Karpas-422 (cell line): ENCODE results near the gene SIGLEC6. TPM values are rescaled to one million over a fixed set of nuclear protein-coding genes. Genes with fewer than 3 reads are reported as not detected.
"Not testable (repeated sequence)": the region's sequence is repeated elsewhere in the genome, so short reads cannot be mapped to it uniquely, and the experiment has no call there.

Source experiments
- DNase-seq: peaks from one replicate; pipeline ENCODE4 v3.0.0-alpha.2; 2015
- H2AFZ ChIP-seq: fragments of 200-600 bp; sonication (generic); 2 replicates; pipeline ENCODE4 v1.6.1; 2014; ENCODE audit warnings: antibody characterized with exemption, low read length, mixed read lengths
- H3K27ac ChIP-seq: fragments of 200-600 bp; sonication (generic); 2 replicates; pipeline ENCODE4 v1.5.1; 2014; ENCODE audit warnings: mild to moderate bottlenecking, low read length, moderate library complexity
- H3K27me3 ChIP-seq: fragments of 200-600 bp; sonication (generic); 2 replicates; pipeline ENCODE4 v1.6.1; 2014; ENCODE audit warnings: low read length, mixed read lengths
- H3K36me3 ChIP-seq: fragments of 200-600 bp; sonication (generic); 2 replicates; pipeline ENCODE4 v1.6.1; 2014; ENCODE audit warnings: low read length, mixed read lengths; ENCODE audit not compliant: insufficient read depth
- H3K4me1 ChIP-seq: fragments of 200-600 bp; sonication (generic); 2 replicates; pipeline ENCODE4 v1.6.1; 2014; ENCODE audit warnings: mild to moderate bottlenecking, low read length, mixed read lengths
- H3K4me2 ChIP-seq: fragments of 200-600 bp; sonication (generic); 2 replicates; pipeline ENCODE4 v1.6.1; 2014; ENCODE audit warnings: low read length, low read depth, mild to moderate bottlenecking; ENCODE audit not compliant: poor library complexity, severe bottlenecking
- H3K4me3 ChIP-seq: fragments of 200-600 bp; sonication (generic); 2 replicates; pipeline ENCODE4 v1.5.1; 2014; ENCODE audit warnings: mild to moderate bottlenecking, antibody characterized with exemption, low read length, mixed read lengths
- H3K79me2 ChIP-seq: fragments of 200-600 bp; sonication (generic); 2 replicates; pipeline ENCODE4 v1.6.1; 2014; ENCODE audit warnings: mild to moderate bottlenecking, low read length, mixed read lengths
- H3K9ac ChIP-seq: fragments of 200-600 bp; sonication (generic); 2 replicates; pipeline ENCODE4 v1.6.0; 2014; ENCODE audit warnings: low read length
- H3K9me2 ChIP-seq: fragments of 200-600 bp; sonication (generic), shearing (Covaris generic); replicated peaks from 2 replicates; pipeline ENCODE4 v1.6.0; 2014; ENCODE audit warnings: mild to moderate bottlenecking, low read length, moderate library complexity; ENCODE audit not compliant: insufficient read depth
- H3K9me3 ChIP-seq: fragments of 300-700, 200-600 bp; sonication (generic); 2 replicates; pipeline ENCODE4 v1.6.1; 2014; ENCODE audit warnings: low read length, mixed read lengths
- H4K20me1 ChIP-seq: fragments of 200-600 bp; sonication (generic); 2 replicates; pipeline ENCODE4 v1.6.1; 2014; ENCODE audit warnings: mild to moderate bottlenecking, antibody characterized with exemption, low read length, low read depth; ENCODE audit not compliant: insufficient read depth
- total RNA-seq: library from RNA; depleted of rRNA; stranded (reverse); fragments of >200 nt; shearing (Covaris generic); gene quantifications from 2 replicates; pipeline ENCODE4 v1.2.3, GENCODE V29; 2014; ENCODE audit warnings: low replicate concordance

Gene SIGLEC6
- total RNA-seq, 1 experiment from 2014 or later, result not detected

- H3K4me1 ChIP-seq, H3K79me2 ChIP-seq, H3K36me3 ChIP-seq, H3K27ac ChIP-seq, H3K27me3 ChIP-seq, H3K4me2 ChIP-seq, DNase-seq, H3K9me3 ChIP-seq, H3K4me3 ChIP-seq, H3K9me2 ChIP-seq, H3K9ac ChIP-seq, H2AFZ ChIP-seq, H4K20me1 ChIP-seq: not testable (repeated sequence)
These were observed 30.5 kb downstream of the SIGLEC6 start for GRCh38 chr19:51500931-51501330.

GRCh38 chr19:51497666-51498065, 33.8 kb downstream of the SIGLEC6 start:
- no peak overlapping the region for H3K4me2 ChIP-seq
- H3K36me3 ChIP-seq, result no peaks in the 10 kb centered on the region
- H3K27me3 ChIP-seq, result no peaks in the 10 kb centered on the region; the same call in 1 of the 2 replicates
- H3K4me1 ChIP-seq, result no peaks in the 10 kb centered on the region
- H2AFZ ChIP-seq, result no peak overlapping the region
- no peak for DNase-seq
- H3K27ac ChIP-seq, result no peak overlapping the region
- no peaks in the 10 kb centered on the region for H3K9me2 ChIP-seq
- H3K4me3 ChIP-seq, result no peak overlapping the region
- no peaks in the 10 kb centered on the region for H3K9me3 ChIP-seq
- H3K9ac ChIP-seq, result no peak overlapping the region
- no peaks in the 10 kb centered on the region for H4K20me1 ChIP-seq
- no peaks in the 10 kb centered on the region for H3K79me2 ChIP-seq

- Histone ChIP-seq H3K36me3 (no peaks in the 10 kb centered on the region), H3K27me3 (no peaks in the 10 kb centered on the region), H3K79me2 (no peaks in the 10 kb centered on the region), H2AFZ (no peak overlapping the region), H3K4me3 (no peak overlapping the region), H4K20me1 (no peaks in the 10 kb centered on the region), H3K27ac (no peak overlapping the region), H3K4me2 (no peak overlapping the region), H3K9ac (no peak overlapping the region), H3K4me1 (no peaks in the 10 kb centered on the region), H3K9me2 (no peaks in the 10 kb centered on the region), H3K9me3 (no peaks in the 10 kb centered on the region)
- DNase-seq, result no peak
These were observed 37.7 kb downstream of the SIGLEC6 start for GRCh38 chr19:51493776-51494175.

DNA sequence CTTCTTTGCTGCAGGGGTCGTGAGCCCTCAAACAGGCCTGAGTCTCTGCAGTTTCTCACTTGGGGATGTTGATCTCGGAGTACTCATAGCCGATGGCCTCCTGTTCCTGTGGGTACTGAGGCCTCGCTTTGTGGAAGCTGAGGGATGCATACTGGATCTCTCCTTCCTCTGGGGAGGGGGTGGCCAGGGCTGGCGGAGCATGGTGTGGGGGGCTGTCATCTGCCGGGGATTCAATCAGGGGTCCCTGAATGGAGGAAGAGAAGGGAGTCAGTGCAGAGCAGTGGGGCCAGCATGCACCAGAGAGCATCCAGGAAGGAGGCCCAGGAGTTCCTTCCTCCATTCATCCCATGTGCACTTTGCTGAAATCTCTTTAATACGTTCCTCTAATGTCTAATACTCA, 39.9 kb downstream of the SIGLEC6 start:
- H3K27me3 ChIP-seq, result no peaks in the 10 kb centered on the region
- no peak overlapping the region for H3K4me3 ChIP-seq
- H3K9me3 ChIP-seq, result no peaks in the 10 kb centered on the region
- H3K27ac ChIP-seq, result no peak overlapping the region
- H3K4me1 ChIP-seq, result no peaks in the 10 kb centered on the region
- no peaks in the 10 kb centered on the region for H3K9me2 ChIP-seq
- H3K4me2 ChIP-seq, result no peak overlapping the region
- H3K9ac ChIP-seq, result no peak overlapping the region
- H3K36me3 ChIP-seq, result no peaks in the 10 kb centered on the region
- DNase-seq, result no peak
- no peaks in the 10 kb centered on the region for H3K79me2 ChIP-seq
- H4K20me1 ChIP-seq, result no peaks in the 10 kb centered on the region
- no peak overlapping the region for H2AFZ ChIP-seq

- Histone ChIP-seq H3K4me3 (no peak overlapping the region), H4K20me1 (no peaks in the 10 kb centered on the region), H3K79me2 (no peaks in the 10 kb centered on the region), H3K27me3 (no peaks in the 10 kb centered on the region), H3K9ac (no peak overlapping the region), H3K4me2 (no peak overlapping the region), H3K36me3 (no peaks in the 10 kb centered on the region), H3K9me2 (no peaks in the 10 kb centered on the region), H3K4me1 (no peaks in the 10 kb centered on the region), H3K9me3 (no peaks in the 10 kb centered on the region), H2AFZ (no peak overlapping the region), H3K27ac (no peak overlapping the region)
- no peak for DNase-seq
These were observed 40.8 kb downstream of the SIGLEC6 start for GRCh38 chr19:51490676-51491075.

GRCh38 chr19:51489113-51489512, 42.4 kb downstream of the SIGLEC6 start:
- no peak for DNase-seq
- H3K27me3 ChIP-seq, result no peaks in the 10 kb centered on the region
- no peak overlapping the region for H3K9ac ChIP-seq
- H2AFZ ChIP-seq, result no peak overlapping the region
- H3K4me2 ChIP-seq, result no peak overlapping the region
- H4K20me1 ChIP-seq, result no peaks in the 10 kb centered on the region
- no peaks in the 10 kb centered on the region for H3K36me3 ChIP-seq
- no peaks in the 10 kb centered on the region for H3K9me2 ChIP-seq
- H3K79me2 ChIP-seq, result no peaks in the 10 kb centered on the region
- no peak overlapping the region for H3K27ac ChIP-seq
- H3K9me3 ChIP-seq, result no peaks in the 10 kb centered on the region
- no peak overlapping the region for H3K4me3 ChIP-seq
- H3K4me1 ChIP-seq, result no peaks in the 10 kb centered on the region

DNA sequence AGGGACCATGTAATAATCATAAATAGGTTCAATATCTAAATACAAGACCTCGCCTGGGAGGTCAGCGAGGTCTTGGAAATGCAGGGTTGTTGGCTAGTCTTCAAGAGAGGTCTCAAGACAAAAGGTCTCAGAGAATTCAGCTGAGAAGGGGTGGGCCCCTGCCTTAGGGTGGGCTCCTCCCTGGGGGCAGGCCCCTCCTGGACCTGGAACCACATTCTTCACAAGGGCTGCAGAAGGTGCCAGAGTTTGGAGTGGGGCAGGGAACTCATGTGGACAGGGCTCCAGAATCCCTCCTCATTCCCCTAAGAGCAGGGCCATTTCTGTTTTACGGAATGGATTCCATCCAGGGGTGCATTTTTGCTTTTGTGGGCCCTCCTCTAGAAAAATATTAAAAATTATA, 43.0 kb downstream of the SIGLEC6 start:
- no peaks in the 10 kb centered on the region for H4K20me1 ChIP-seq
- no peaks in the 10 kb centered on the region for H3K4me1 ChIP-seq
- H3K9me3 ChIP-seq, result no peaks in the 10 kb centered on the region
- H2AFZ ChIP-seq, result no peak overlapping the region
- no peaks in the 10 kb centered on the region for H3K36me3 ChIP-seq
- no peak overlapping the region for H3K27ac ChIP-seq
- H3K9me2 ChIP-seq, result no peaks in the 10 kb centered on the region
- H3K4me3 ChIP-seq, result no peak overlapping the region
- no peak overlapping the region for H3K4me2 ChIP-seq
- H3K9ac ChIP-seq, result no peak overlapping the region
- DNase-seq, result no peak
- no peaks in the 10 kb centered on the region for H3K27me3 ChIP-seq
- no peaks in the 10 kb centered on the region for H3K79me2 ChIP-seq

DNA sequence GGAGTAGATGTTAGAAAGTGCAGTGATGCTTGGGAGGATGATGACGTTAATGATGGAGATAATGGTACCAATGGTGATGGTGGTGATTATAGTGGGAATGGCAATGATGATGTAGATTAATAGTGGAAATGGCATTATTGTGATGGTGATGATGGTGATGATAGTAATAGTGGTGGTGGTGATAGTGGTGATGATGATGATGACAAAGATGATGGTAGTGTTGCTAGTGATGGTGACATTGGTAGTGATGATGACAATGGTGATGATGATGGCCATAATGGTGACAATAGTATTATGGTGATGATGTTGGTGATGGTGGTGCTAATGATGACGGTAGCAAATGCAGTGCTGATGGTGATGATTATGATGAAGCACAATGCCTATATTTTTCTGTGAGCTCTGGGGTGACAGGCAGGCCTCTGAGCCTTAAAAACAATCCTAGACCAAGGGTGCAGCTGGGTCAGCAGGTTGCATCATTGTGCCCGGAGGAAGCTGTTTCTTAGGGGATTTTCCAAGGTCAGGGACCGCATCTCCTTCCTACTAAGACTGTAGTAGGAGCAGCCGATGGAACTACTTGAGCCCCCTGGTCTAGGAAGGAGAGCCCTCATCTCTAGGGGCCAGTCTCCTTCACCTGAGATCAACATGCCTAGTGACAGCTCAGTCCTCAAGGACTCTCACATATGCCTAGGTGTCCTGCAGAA, 45.4 kb downstream of the SIGLEC6 start:
- H3K4me2 ChIP-seq, result no peak overlapping the region
- H3K79me2 ChIP-seq, result no peaks in the 10 kb centered on the region
- H3K36me3 ChIP-seq, result no peaks in the 10 kb centered on the region
- no peak overlapping the region for H3K27ac ChIP-seq
- H3K27me3 ChIP-seq, result no peaks in the 10 kb centered on the region
- no peak for DNase-seq
- H3K4me3 ChIP-seq, result no peak overlapping the region
- H3K9me2 ChIP-seq, result no peaks in the 10 kb centered on the region
- H4K20me1 ChIP-seq, result no peaks in the 10 kb centered on the region
- no peaks in the 10 kb centered on the region for H3K4me1 ChIP-seq
- no peak overlapping the region for H2AFZ ChIP-seq
- no peak overlapping the region for H3K9ac ChIP-seq
- no peaks in the 10 kb centered on the region for H3K9me3 ChIP-seq
